Smooth muscle cell (in vitro differentiated cells): Measurements from ENCODE around the gene MMP8. TPM values are rescaled to one million over a fixed set of nuclear protein-coding genes. Genes with fewer than 3 reads are reported as not detected.
"Not testable (repeated sequence)": the region's sequence is repeated elsewhere in the genome, so short reads cannot be mapped to it uniquely, and the experiment has no call there.

ENCODE experiments used
- DNase-seq: peaks from one replicate; lab custom pipeline; 2025; ENCODE audit not compliant: unreplicated experiment; lab: John Stamatoyannopoulos, UW
- H2AFZ ChIP-seq: fragments of 200-600 bp; sonication (generic); 2 replicates; pipeline ENCODE4 v1.6.0; 2016; ENCODE audit warnings: antibody characterized with exemption, low read depth, mild to moderate bottlenecking
- H3F3A ChIP-seq: fragments of 200-600 bp; sonication (generic); 2 replicates; pipeline ENCODE4 v1.6.0; 2017; ENCODE audit warnings: antibody characterized with exemption, low read depth
- H3K27ac ChIP-seq: fragments of 200-600 bp; sonication (generic); 2 replicates; pipeline ENCODE4 v1.5.1; 2016; ENCODE audit warnings: low read depth, mild to moderate bottlenecking
- H3K27me3 ChIP-seq: fragments of 200-600 bp; sonication (generic); 2 replicates; pipeline ENCODE4 v1.6.1; 2016; ENCODE audit warnings: low read depth, mild to moderate bottlenecking
- H3K36me3 ChIP-seq: fragments of 200-600 bp; sonication (generic); 2 replicates; pipeline ENCODE4 v1.5.1; 2016; ENCODE audit warnings: low read depth
- H3K4me1 ChIP-seq: fragments of 200-600 bp; sonication (generic); 2 replicates; pipeline ENCODE4 v1.5.1; 2016; ENCODE audit warnings: low read depth
- H3K4me2 ChIP-seq: fragments of 200-600 bp; sonication (generic); 2 replicates; pipeline ENCODE4 v1.6.0; 2016; ENCODE audit warnings: mild to moderate bottlenecking
- H3K4me3 ChIP-seq: fragments of 200-600 bp; sonication (generic); 2 replicates; pipeline ENCODE4 v1.5.1; 2016; ENCODE audit warnings: mild to moderate bottlenecking
- H3K79me2 ChIP-seq: fragments of 200-600 bp; sonication (generic); 2 replicates; pipeline ENCODE4 v1.6.0; 2016; ENCODE audit warnings: low read depth, mild to moderate bottlenecking
- H3K9ac ChIP-seq: fragments of 200-600 bp; sonication (generic); 2 replicates; pipeline ENCODE4 v1.6.0; 2016; ENCODE audit warnings: low read depth
- H3K9me3 ChIP-seq: fragments of 200-600 bp; sonication (generic); replicated peaks from 2 replicates; pipeline ENCODE4 v1.5.1; 2016; ENCODE audit warnings: low read depth
- H4K20me1 ChIP-seq: fragments of 200-600 bp; sonication (generic); 2 replicates; pipeline ENCODE4 v1.6.0; 2016; ENCODE audit warnings: low read depth
- CTCF ChIP-seq: fragments of 200-600 bp; sonication (generic); IDR thresholded peaks from 2 replicates; pipeline ENCODE4 v1.5.1; 2017; ENCODE audit warnings: borderline replicate concordance, mild to moderate bottlenecking, antibody characterized with exemption; ENCODE audit not compliant: insufficient read depth, poor library complexity, severe bottlenecking
- WGBS: methylation state at CpG from one replicate; pipeline ENCODE4 v1.1.7; 2016; ENCODE audit warnings: low lambda C conversion rate; 5-methylcytosine and 5-hydroxymethylcytosine counted together
- polyA plus RNA-seq: library from polyadenylated mRNA; unstranded; fragments of >200 nt; fragmentation: Nextera tagmentation; extraction: Ambion mirVana; gene quantifications from 2 replicates; pipeline ENCODE4 v1.2.1, GENCODE V29; 2016
- total RNA-seq: library from RNA; depleted of rRNA; stranded (reverse); fragments of >200 nt; gene quantifications from 2 replicates; pipeline ENCODE4 v1.2.3, GENCODE V29; 2014

Gene MMP8
- total and polyA plus RNA-seq, 2 experiments from 2014 or later, result 0.81 TPM; not detected in 1

GRCh38 chr11:102753267-102753666, 28.5 kb upstream of the MMP8 start:
- Histone ChIP-seq H2AFZ (no peak overlapping the region), H3F3A (no peaks in the 10 kb centered on the region), H3K9ac (no peak overlapping the region), H3K36me3 (no peaks in the 10 kb centered on the region), H3K4me3 (no peak overlapping the region), H3K9me3 (peaks cover 4% of the 10 kb centered on the region), H3K4me1 (no peaks in the 10 kb centered on the region), H4K20me1 (no peaks in the 10 kb centered on the region), H3K79me2 (no peaks in the 10 kb centered on the region), H3K27ac (no peak overlapping the region), H3K4me2 (no peak overlapping the region), H3K27me3 (no peaks in the 10 kb centered on the region)
- no peak for DNase-seq
- TF ChIP-seq CTCF, result no peak
- 95% methylated on average over 1 of the region's 1 CpG for WGBS

DNA sequence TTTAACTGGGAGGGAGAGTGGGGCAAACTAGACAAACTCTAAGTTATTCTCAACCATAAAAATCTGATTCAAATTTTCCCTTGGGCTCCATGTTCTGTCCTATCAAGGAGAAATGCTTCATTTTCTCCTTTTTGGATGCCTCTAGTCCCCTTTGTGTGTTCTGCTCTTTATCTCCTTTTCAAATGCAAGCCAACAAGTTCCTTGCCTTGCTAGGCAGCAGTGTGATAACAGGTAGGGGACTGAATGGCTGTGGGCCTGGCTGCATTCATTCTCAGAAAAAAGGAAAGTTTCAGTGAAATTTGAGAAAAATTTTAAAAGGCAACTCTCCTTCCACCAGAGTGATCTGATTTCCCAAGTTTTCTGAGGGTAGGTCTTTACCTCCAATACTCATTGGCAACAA, 26.9 kb upstream of the MMP8 start:
- no peaks in the 10 kb centered on the region for H4K20me1 ChIP-seq
- no peaks in the 10 kb centered on the region for H3K4me1 ChIP-seq
- H3K9ac ChIP-seq, result no peak overlapping the region
- no peak overlapping the region for H3K4me3 ChIP-seq
- no peaks in the 10 kb centered on the region for H3K36me3 ChIP-seq
- no peak overlapping the region for H2AFZ ChIP-seq
- H3K4me2 ChIP-seq, result no peak overlapping the region
- no peaks in the 10 kb centered on the region for H3K27me3 ChIP-seq
- no peak overlapping the region for H3K27ac ChIP-seq
- H3F3A ChIP-seq, result no peaks in the 10 kb centered on the region
- DNase-seq, result no peak
- H3K9me3 ChIP-seq, result peaks cover 5% of the 10 kb centered on the region
- no peaks in the 10 kb centered on the region for H3K79me2 ChIP-seq
- no peak for TF ChIP-seq CTCF

DNA sequence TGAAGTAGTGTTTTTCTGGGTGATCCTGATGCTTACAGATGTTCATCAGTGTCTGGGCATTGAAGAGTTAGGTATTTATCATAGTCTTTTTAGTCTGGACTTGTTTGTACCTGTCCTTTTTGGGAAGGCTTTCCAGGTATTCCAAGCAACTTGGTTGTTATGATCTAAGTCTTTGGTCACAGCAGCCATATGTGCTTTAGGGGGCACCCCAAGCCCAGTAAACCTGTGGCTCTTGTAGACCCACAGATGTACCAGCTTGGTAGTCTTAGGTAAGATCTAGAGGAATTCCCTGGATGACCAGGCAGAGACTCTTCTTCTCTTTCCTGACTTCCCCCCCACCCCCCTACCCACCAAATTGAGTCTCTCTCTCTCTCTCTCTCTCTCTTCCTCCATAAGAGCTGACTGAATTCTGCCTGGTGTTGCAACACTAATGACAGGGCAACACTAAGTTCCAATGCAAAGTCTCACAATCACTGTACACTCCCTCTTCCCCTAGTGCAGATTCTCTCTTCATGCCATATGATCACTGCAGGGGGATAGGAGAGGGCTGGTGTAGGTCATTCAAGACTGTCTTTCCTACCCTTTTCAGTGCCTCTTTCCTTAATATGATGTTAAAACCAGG, 24.5 kb upstream of the MMP8 start:
- Histone ChIP-seq H3K79me2 (no peaks in the 10 kb centered on the region), H4K20me1 (no peaks in the 10 kb centered on the region), H3K4me1 (no peaks in the 10 kb centered on the region), H3K27ac (no peak overlapping the region), H2AFZ (no peak overlapping the region), H3K9ac (no peak overlapping the region), H3K4me3 (no peak overlapping the region), H3K27me3 (no peaks in the 10 kb centered on the region), H3K4me2 (no peak overlapping the region), H3F3A (no peaks in the 10 kb centered on the region), H3K36me3 (no peaks in the 10 kb centered on the region), H3K9me3 (peaks cover 5% of the 10 kb centered on the region)
- no peak for DNase-seq
- TF ChIP-seq CTCF, result no peak

DNA sequence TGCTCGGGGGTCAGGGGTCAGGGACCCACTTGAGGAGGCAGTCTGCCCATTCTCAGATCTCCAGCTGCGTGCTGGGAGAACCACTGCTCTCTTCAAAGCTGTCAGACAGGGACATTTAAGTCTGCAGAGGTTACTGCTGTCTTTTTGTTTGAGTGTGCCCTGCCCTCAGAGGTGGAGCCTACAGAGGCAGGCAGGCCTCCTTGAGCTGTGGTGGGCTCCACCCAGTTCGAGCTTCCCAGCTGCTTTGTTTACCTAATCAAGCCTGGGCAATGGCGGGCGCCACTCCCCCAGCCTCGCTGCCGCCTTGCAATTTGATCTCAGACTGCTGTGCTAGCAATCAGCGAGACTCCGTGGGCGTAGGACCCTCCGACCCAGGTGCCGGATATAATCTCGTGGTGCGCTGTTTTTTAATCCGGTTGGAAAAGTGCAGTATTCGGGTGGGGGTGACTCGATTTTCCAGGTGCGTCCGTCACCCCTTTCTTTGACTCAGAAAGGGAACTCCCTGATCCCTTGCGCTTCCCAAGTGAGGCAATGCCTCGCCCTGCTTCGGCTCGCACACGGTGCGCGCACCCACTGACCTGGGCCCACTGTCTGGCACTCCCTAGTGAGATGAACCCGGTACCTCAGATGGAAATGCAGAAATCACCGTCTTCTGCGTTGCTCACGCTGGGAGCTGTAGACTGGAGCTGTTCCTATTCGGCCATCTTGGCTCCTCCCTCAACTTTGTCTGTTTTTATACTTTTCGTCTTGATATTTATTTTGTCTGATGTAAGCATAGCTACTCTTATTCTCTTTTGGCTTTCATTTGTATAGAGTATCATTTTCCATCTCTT, 22.2 kb upstream of the MMP8 start:
- not testable (repeated sequence) for DNase-seq, H3K9me3 ChIP-seq, H4K20me1 ChIP-seq, H3K27ac ChIP-seq, H3K36me3 ChIP-seq, H3F3A ChIP-seq, H3K79me2 ChIP-seq, H3K27me3 ChIP-seq, H3K4me1 ChIP-seq
- Histone ChIP-seq H2AFZ (peak overlapping the region; percentile 38), H3K4me2 (peak overlapping the region; percentile 68), H3K4me3 (peak overlapping the region; percentile 38), H3K9ac (peak overlapping the region; percentile 43)
- 57% methylated on average over 31 of the region's 32 CpGs for WGBS
